ACC112 (cell line): Measurements from ENCODE around the gene CCR7.

Experiments used
- H2AFZ ChIP-seq: fragments of 200-600 bp; sonication (generic); one replicate; pipeline ENCODE4 v1.6.0; 2017; ENCODE audit warnings: antibody characterized with exemption, low read length; ENCODE audit not compliant: unreplicated experiment
- H3K27ac ChIP-seq: fragments of 200-600 bp; sonication (generic); 2 replicates; pipeline ENCODE4 v1.5.1; 2014; ENCODE audit warnings: low read depth, mild to moderate bottlenecking, antibody characterized with exemption, low read length, moderate library complexity
- H3K27me3 ChIP-seq: fragments of 200-600 bp; sonication (generic); 2 replicates; pipeline ENCODE4 v1.6.1; 2014; ENCODE audit warnings: mild to moderate bottlenecking, antibody characterized with exemption, low read length, moderate library complexity, mixed read lengths; ENCODE audit not compliant: insufficient read depth
- H3K36me3 ChIP-seq: fragments of 200-600 bp; sonication (generic); 2 replicates; pipeline ENCODE4 v1.6.1; 2016; ENCODE audit warnings: mild to moderate bottlenecking, antibody characterized with exemption, low read length, moderate library complexity, mixed read lengths; ENCODE audit not compliant: insufficient read depth
- H3K4me1 ChIP-seq: fragments of 200-600 bp; sonication (generic); one replicate; pipeline ENCODE4 v1.6.1; 2016; ENCODE audit warnings: low read length, mixed read lengths; ENCODE audit not compliant: insufficient read depth, unreplicated experiment, control insufficient read depth
- H3K4me3 ChIP-seq: fragments of 200-600 bp; sonication (generic); 2 replicates; pipeline ENCODE4 v1.5.1; 2014; ENCODE audit warnings: mild to moderate bottlenecking, low read depth, low read length
- H3K79me2 ChIP-seq: fragments of 200-600 bp; sonication (generic); one replicate; pipeline ENCODE4 v1.6.0; 2016; ENCODE audit warnings: low read length; ENCODE audit not compliant: control insufficient read depth, unreplicated experiment, insufficient read depth

The CCR7 gene

DNA sequence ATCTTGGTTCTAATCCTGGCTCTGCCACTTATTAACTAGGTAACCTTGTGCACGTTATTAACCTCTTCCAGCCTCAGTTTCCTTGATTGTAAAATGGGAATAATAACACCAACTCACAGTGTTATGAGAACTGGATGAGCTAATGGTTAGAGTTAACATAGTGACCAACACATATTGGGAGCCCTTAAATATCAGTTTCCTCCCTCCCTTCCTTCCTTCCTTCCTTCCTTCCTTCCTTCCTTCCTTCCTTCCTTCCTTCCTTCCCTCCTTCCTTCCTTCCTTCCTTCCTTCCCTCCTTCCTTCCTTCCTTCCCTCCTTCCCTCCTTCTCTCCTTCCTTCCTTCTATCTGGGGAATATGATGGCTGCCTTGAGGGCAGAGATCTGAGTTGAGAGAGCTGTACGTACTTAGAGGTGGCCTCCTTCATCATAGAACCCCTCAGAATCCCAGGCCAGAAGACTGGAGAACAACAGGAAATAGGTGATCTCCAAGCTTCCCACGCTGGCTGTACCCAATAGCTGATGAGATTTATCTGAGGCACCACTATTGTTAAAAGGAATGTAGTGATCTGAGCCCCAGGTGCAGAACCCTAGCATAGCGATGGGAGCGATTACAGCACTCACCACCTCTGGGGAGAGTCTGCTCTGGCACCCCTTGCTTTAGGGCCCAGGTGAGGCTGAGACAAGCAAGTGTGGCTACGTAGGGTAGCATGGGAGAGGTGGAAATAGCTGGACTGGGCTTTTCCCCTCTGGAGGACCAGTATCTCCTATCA is 26.2 kb downstream of the CCR7 start:
- Histone ChIP-seq H3K79me2 (no peaks in the 10 kb centered on the region), H3K36me3 (no peaks in the 10 kb centered on the region), H3K4me3 (no peak overlapping the region), H3K4me1 (peaks cover 51% of the 10 kb centered on the region), H3K27me3 (no peaks in the 10 kb centered on the region), H3K27ac (peak overlapping the region; percentile 96), H2AFZ (no peak overlapping the region)

DNA sequence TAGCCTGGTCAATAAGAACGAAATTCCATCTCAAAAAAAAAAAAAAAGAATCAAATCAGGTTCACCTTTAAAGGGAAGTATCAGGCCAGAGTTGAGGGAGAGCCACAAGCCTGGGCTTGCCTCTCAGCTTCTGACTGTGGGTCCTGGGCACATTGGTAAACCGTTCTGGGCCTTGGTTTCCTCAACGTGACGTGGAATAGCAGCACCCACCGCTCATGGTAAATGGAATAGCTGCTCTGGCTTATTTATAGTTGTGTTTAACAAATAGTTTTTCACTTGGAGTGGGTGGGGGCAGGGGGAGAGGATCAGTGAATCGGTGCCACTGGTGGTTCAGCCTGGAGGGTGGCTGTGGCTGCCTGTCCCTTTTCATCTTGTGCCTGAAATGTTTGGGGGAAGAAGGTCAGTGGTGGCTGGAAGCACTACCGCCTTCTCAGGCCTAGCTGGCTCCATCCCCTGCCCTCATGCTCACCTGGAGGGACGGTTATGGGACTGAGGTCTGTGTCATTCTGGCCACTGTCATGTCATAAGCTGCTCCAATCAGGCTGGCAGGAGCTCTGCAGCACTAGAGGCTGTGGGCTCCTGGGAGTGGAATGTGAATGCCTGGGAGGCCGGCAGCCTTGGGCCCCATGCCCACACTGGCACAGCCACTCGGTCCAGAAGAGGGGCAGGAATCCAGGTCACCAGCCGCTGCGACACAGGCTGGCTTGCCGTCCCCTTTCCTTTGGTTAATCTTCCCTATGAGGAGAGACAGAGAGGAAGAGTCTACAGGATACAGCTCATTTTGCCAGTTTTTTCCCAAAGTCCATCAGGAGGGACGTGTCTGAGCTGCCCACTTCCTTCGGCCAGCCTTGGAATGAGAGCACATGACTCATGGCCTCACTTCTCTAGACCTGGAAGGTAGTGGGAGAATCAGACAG is 27.0 kb downstream of the CCR7 start:
- H3K4me1 ChIP-seq: peaks cover 53% of the 10 kb centered on the region
- H3K27me3 ChIP-seq: no peaks in the 10 kb centered on the region
- H3K4me3 ChIP-seq: no peak overlapping the region
- peak overlapping the region; percentile 84 for H3K27ac ChIP-seq
- H2AFZ ChIP-seq: no peak overlapping the region
- no peaks in the 10 kb centered on the region for H3K79me2 ChIP-seq
- H3K36me3 ChIP-seq: no peaks in the 10 kb centered on the region

DNA sequence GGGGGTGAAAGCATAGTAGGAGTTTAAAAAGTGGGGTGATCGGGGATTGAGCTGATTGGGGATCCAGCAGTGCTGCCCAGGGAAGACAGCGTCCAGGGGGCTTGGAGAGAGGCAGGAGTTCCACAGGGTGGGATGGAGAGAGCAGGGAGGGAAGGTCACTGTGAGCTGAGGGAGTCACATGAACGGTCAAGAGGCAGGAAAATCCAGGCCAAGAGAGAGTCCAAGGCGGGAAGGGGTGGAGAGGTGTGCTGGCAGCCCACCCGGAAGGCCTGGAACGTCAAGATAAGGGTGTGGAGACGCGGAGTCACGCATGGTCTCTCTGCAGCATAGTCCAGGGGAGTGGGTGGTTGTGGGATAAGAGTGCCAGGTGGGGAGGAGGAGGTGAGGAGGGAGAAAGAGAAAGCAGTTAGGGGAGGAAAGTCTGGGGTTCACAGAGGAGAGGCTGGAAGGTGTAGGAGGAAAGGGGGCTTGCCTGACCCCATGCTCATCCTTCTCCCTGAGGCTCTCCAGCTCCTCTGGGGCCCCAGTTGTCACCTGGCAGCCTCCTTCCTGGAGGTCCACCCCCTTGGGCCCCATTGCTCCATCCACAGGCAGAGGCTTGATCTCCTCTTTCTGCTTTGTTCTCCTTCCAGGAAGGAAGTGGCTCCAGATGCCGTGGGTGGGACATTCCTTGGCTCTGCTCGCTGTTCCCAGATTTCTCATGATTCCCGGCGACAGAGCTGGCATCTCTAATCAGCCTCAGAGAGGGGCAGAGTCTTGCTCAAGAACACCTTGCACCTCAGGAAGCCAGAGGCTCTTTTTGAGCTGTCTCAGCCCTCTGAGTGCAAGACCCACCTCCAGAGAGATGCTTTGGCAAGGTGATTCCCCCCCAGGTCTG is 28.7 kb downstream of the CCR7 start:
- peak overlapping the region; percentile 84 for H3K27ac ChIP-seq
- H3K79me2 ChIP-seq: no peaks in the 10 kb centered on the region
- H3K36me3 ChIP-seq: no peaks in the 10 kb centered on the region
- H3K27me3 ChIP-seq: no peaks in the 10 kb centered on the region
- no peak overlapping the region for H3K4me3 ChIP-seq
- no peak overlapping the region for H2AFZ ChIP-seq
- peaks cover 53% of the 10 kb centered on the region for H3K4me1 ChIP-seq

DNA sequence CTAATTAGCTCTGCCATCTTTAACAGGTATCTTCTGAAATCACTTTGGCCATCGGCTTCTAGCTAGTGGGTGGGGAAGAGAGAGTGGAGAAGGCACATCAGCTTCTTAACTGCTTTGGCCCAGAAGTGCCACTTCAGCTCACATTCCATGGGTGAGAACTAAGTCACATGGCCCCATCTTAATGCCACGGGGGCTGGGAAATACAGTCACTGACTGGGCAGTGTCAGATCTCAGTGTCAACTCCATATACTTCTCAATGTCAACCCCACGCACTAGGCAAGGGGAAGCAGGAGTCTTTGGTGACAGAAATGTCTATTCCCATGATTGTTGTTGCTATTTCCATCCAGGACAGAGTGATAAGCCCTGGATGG is 29.4 kb downstream of the CCR7 start:
- Histone ChIP-seq H3K79me2 (no peaks in the 10 kb centered on the region), H2AFZ (no peak overlapping the region), H3K4me1 (peaks cover 53% of the 10 kb centered on the region), H3K36me3 (no peaks in the 10 kb centered on the region), H3K4me3 (no peak overlapping the region), H3K27me3 (no peaks in the 10 kb centered on the region), H3K27ac (peak overlapping the region; percentile 84)

DNA sequence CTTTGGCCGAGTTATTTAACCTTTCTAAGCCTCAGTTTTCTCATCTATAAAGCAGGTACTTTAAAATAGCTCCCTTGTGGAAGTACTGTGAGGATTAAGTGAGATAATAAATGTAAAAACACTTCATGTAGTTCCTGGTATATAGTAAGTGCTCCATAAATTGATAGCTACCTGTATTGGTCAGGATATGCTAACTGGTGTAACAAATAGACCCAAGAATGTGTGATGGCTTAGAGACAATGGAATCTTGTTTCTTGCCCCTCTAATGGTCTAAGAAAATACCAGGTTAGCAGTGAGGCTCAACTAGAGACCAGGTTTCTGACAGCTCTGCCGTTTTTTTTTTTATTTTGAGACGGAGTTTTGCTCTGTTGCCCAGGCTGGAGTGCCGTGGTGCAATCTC is 29.8 kb downstream of the CCR7 start:
- H3K36me3 ChIP-seq: no peaks in the 10 kb centered on the region
- H3K79me2 ChIP-seq: no peaks in the 10 kb centered on the region
- H3K27ac ChIP-seq: peak overlapping the region; percentile 84
- peaks cover 53% of the 10 kb centered on the region for H3K4me1 ChIP-seq
- H3K27me3 ChIP-seq: no peaks in the 10 kb centered on the region
- no peak overlapping the region for H2AFZ ChIP-seq
- H3K4me3 ChIP-seq: no peak overlapping the region

DNA sequence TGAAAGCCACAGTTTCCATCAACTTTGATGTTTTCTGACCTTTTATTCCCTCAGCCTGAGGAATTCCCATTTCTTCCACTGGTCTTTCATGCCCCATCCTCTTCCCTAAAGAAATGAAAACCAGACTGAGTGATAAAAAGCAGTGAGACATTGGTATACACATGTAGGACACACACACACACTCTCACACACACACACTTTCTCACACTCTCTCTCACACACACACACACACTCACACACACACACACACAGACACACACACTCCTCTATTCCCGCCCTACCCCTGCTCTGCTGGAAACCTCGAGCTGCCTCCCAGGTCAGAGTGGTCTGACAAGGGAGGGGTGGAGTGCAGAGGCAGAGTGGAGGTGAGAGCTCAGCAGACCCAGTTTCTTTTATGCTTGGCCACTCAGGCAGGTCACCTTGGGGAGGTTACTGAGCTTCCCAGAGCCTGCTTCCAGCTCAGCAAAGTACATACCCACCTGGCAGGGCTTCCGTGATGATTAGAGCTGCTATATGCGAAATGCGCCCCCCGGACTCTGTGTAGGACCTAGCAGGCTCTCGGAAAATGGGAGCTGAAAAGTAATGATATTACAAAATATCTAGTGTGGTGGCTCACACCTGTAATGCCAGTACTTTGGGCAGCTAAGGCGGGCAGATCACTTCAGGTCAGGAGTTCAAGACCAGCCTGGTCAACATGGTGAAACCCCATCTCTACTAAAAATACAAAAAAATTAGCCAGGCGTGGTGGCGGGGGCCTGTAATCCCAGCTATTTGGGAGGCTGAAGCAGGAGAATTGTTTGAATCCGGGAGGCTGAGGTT is 30.7 kb downstream of the CCR7 start:
- no peaks in the 10 kb centered on the region for H3K36me3 ChIP-seq
- no peaks in the 10 kb centered on the region for H3K27me3 ChIP-seq
- peak overlapping the region; percentile 84 for H3K27ac ChIP-seq
- no peak overlapping the region for H2AFZ ChIP-seq
- H3K4me1 ChIP-seq: peaks cover 53% of the 10 kb centered on the region
- no peaks in the 10 kb centered on the region for H3K79me2 ChIP-seq
- H3K4me3 ChIP-seq: no peak overlapping the region

DNA sequence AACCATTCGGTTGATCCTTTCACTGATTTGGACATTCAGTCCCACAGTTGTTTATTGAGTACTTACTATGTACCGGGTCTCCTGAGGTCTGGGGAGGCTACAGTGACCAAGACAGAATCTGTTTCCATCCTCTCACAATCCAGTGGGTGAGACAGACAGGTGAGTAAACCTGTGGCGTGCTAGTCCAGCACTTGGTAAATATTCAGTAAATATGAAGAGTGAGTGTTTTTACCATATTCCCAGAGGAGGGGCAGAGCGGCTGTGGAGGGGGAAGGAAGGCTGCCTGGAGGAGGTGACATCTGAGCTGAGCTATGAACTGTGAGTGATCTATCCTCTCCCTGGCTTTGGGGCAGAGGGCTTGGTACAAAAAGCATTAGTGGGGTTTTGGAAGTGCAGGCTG is 31.4 kb downstream of the CCR7 start:
- Histone ChIP-seq H2AFZ (no peak overlapping the region), H3K4me3 (peak overlapping the region; percentile 34; the same call in 1 of the 2 replicates), H3K27me3 (no peaks in the 10 kb centered on the region), H3K79me2 (no peaks in the 10 kb centered on the region), H3K4me1 (peaks cover 53% of the 10 kb centered on the region), H3K27ac (peak overlapping the region; percentile 84), H3K36me3 (no peaks in the 10 kb centered on the region)

DNA sequence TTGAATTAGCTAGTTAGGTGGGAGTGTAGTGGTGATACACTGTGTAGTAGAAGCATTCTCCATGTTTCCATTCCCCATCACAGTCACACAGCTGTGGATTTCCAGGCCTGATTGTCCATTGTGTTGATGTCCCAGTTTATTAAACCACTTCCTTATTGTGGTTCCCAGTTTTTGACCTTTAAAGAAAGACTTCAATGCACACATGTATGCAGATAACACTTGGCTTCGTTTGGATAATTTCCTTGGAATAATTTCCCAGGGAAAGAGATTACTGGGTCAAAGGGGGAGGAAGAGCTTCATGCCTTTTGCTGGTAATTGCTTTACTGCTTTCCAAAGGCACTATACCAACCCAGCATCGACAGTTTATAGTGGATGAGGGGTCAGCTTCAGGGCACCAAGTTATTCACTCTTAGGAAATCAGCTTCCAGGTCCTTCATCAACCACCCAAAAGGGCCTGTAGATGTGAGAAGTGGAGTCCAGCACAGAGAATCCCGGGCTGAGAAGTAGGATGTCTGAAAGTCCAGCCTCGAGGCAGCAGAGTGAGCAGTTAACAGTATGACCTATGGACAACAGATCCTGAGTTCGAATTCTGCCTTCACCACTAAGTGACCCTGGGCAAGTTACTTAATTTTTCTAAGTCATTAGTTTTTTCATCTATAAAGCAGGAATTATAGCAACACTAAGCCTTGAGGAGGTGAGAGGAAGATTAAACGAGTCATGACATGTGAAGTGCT is 32.6 kb downstream of the CCR7 start:
- no peaks in the 10 kb centered on the region for H3K79me2 ChIP-seq
- H3K27ac ChIP-seq: peak overlapping the region; percentile 47
- H3K4me3 ChIP-seq: no peak overlapping the region
- peaks cover 44% of the 10 kb centered on the region for H3K4me1 ChIP-seq
- peak overlapping the region; percentile 58 for H2AFZ ChIP-seq
- H3K27me3 ChIP-seq: no peaks in the 10 kb centered on the region
- H3K36me3 ChIP-seq: no peaks in the 10 kb centered on the region

DNA sequence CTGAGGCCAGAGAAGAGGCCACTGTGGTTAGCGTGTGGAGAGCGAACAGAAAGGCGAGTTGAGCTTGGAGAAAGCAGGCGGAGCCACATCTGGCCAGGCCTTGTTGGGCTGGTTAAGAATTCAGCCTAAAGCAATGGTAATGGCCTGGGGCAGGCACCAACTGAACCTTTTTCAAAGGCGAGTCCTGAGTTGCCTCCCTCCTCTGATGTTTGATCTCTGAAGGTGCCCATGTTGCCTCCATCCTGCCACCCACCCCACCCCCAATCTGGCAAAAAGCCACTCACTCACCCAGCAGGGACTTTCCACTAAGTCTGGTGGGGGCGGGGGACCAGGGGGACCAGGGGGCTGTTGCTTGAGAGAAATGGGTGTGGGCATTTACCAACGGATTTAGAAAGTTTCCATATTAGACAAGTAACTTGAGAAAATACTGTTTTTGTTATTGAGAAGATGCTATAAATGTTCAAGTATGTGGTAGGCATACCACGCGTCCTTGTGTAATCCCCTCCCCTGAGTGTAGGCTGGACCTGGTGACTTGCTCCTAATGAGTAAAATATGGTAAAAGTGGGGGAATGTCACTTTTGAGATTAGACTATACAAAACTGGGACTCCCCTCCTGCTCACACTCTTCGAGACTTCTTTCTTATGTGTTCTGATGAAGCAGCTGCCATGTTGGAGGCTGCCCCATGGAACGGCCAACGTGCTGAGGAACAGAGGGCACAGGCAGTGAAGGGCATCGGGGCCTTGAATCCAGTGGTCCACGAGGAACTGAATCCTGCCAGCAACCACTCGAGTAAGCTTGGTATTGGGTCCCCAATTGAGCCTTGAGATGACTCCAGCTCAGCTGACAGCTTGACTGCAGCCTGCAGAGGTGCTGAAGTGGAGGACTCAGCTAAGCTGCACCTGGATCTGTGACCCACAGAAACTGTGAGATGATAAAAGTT is 34.0 kb downstream of the CCR7 start:
- H2AFZ ChIP-seq: no peak overlapping the region
- no peak overlapping the region for H3K27ac ChIP-seq
- no peaks in the 10 kb centered on the region for H3K27me3 ChIP-seq
- H3K4me1 ChIP-seq: peaks cover 35% of the 10 kb centered on the region
- H3K4me3 ChIP-seq: no peak overlapping the region
- H3K79me2 ChIP-seq: no peaks in the 10 kb centered on the region
- no peaks in the 10 kb centered on the region for H3K36me3 ChIP-seq
